ENCODE measurements around the gene PDS5B. TPM values are rescaled to one million over a fixed set of nuclear protein-coding genes. Genes with fewer than 3 reads are reported as not detected.

Gene PDS5B
- total and polyA plus RNA-seq, 4 donors, result 39.1 to 136 (median 56.8) TPM

DNA sequence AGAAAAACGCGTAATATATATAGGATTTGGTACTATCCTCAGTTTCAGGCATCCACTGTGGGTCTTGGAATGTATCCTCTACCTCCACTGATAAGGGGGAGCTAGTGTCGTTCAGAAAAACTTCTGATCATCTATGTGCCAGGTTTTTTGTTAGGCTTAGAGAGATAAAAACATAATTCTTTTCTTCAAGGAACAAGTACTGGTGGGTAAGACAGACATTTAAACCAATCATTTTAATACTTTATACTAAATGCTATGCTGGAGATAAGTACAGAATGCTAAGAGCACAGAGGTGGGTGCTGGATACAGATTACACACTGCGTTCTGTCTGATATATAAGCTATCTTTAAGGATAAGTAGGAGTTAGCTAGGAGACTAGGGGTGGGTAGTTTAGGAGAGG is 166.1 kb downstream of the PDS5B start:
- H3K36me3 ChIP-seq (ENCODE audit: control insufficient read depth, insufficient read depth, low read length), result peaks cover 2% of the 10 kb centered on the region
- no peaks in the 10 kb centered on the region for H3K27me3 ChIP-seq (ENCODE audit: control insufficient read depth, insufficient read depth, low read length)
- no peaks in the 10 kb centered on the region for H3K9me3 ChIP-seq (ENCODE audit: control insufficient read depth, insufficient read depth, low read length)
- no peak overlapping the region for H3K4me3 ChIP-seq (ENCODE audit: low read depth, low read length)
- 100% methylated on average over 1 of the region's 4 CpGs for WGBS (ENCODE audit: insufficient coverage)
- H3K27ac ChIP-seq (ENCODE audit: low read depth, low read length), result no peak overlapping the region
- H3K4me1 ChIP-seq (ENCODE audit: control insufficient read depth, insufficient read depth, low read length), result no peaks in the 10 kb centered on the region
- no peak for DNase-seq (ENCODE audit: low read depth in 4 of 6, low spot score in 6 of 6)

GRCh38 chr13:32752997-32753606 is 166.8 kb downstream of the PDS5B start:
- H3K27me3 ChIP-seq (ENCODE audit: control insufficient read depth, insufficient read depth, low read length), result no peaks in the 10 kb centered on the region
- H3K9me3 ChIP-seq (ENCODE audit: control insufficient read depth, insufficient read depth, low read length), result no peaks in the 10 kb centered on the region
- H3K27ac ChIP-seq (ENCODE audit: low read depth, low read length), result no peak overlapping the region
- H3K36me3 ChIP-seq (ENCODE audit: control insufficient read depth, insufficient read depth, low read length), result peaks cover 2% of the 10 kb centered on the region
- H3K4me3 ChIP-seq (ENCODE audit: low read depth, low read length), result no peak overlapping the region
- 88% methylated on average over 3 of the region's 3 CpGs for WGBS (ENCODE audit: insufficient coverage)
- no peak for DNase-seq (ENCODE audit: low read depth in 4 of 6, low spot score in 6 of 6)
- no peaks in the 10 kb centered on the region for H3K4me1 ChIP-seq (ENCODE audit: control insufficient read depth, insufficient read depth, low read length)

DNA sequence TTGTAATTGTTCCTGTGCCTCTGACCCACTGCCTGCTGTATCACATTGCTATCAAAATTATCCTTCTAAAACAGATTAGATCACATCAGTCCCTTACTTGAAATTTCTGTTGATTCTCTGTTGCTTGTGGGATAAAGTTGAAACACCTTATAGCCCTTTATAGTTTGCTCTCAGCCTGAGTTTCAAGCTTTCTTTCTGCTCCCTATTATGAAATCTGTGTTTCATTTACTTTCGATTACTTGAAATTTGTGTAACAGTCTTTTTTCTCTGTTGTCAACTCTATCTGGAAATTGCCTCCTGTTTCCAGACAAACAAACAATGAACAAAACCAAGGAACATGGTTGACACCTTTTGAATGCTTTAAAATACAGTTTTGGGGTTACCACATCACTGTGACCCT is 167.9 kb downstream of the PDS5B start:
- Histone ChIP-seq H3K36me3 (ENCODE audit: control insufficient read depth, insufficient read depth, low read length) (peaks cover 2% of the 10 kb centered on the region), H3K9me3 (ENCODE audit: control insufficient read depth, insufficient read depth, low read length) (no peaks in the 10 kb centered on the region), H3K27ac (ENCODE audit: low read depth, low read length) (no peak overlapping the region), H3K4me1 (ENCODE audit: control insufficient read depth, insufficient read depth, low read length) (no peaks in the 10 kb centered on the region), H3K4me3 (ENCODE audit: low read depth, low read length) (no peak overlapping the region), H3K27me3 (ENCODE audit: control insufficient read depth, insufficient read depth, low read length) (no peaks in the 10 kb centered on the region)
- WGBS (ENCODE audit: insufficient coverage), result no CpG with 5 or more reads among the region's 1 CpG
- DNase-seq (ENCODE audit: low read depth in 4 of 6, low spot score in 6 of 6), result no peak

GRCh38 chr13:32759152-32759551 is 172.9 kb downstream of the PDS5B start:
- 100% methylated on average over 1 of the region's 2 CpGs for WGBS (ENCODE audit: insufficient coverage)
- no peak for DNase-seq (ENCODE audit: low read depth in 4 of 6, low spot score in 6 of 6)
- H3K9me3 ChIP-seq (ENCODE audit: control insufficient read depth, insufficient read depth, low read length), result no peaks in the 10 kb centered on the region
- no peak overlapping the region for H3K4me3 ChIP-seq (ENCODE audit: low read depth, low read length)
- no peaks in the 10 kb centered on the region for H3K4me1 ChIP-seq (ENCODE audit: control insufficient read depth, insufficient read depth, low read length)
- H3K27me3 ChIP-seq (ENCODE audit: control insufficient read depth, insufficient read depth, low read length), result no peaks in the 10 kb centered on the region
- no peaks in the 10 kb centered on the region for H3K36me3 ChIP-seq (ENCODE audit: control insufficient read depth, insufficient read depth, low read length)
- H3K27ac ChIP-seq (ENCODE audit: low read depth, low read length), result no peak overlapping the region

DNA sequence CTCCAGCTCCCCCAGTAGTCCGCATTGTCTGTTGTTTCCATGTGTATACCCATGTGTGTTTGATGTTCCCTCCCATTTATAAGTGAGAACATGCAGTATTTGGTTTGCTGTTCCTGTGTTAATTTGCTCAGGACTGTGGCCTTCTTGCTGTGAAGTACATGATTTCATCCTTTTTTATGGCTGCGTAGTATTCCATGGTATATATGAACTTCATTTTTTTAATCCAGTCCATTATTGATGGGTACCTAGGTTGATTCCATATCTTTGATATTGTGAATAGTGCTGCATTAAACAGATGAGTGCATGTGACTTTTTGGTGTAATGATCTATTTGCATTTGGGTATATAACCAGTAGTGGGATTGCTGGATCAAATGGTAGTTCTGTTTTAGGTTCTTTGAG is 175.2 kb downstream of the PDS5B start:
- Histone ChIP-seq H3K27me3 (ENCODE audit: control insufficient read depth, insufficient read depth, low read length) (no peaks in the 10 kb centered on the region), H3K4me1 (ENCODE audit: control insufficient read depth, insufficient read depth, low read length) (no peaks in the 10 kb centered on the region), H3K27ac (ENCODE audit: low read depth, low read length) (no peak overlapping the region), H3K4me3 (ENCODE audit: low read depth, low read length) (no peak overlapping the region), H3K36me3 (ENCODE audit: control insufficient read depth, insufficient read depth, low read length) (peaks cover 4% of the 10 kb centered on the region), H3K9me3 (ENCODE audit: control insufficient read depth, insufficient read depth, low read length) (no peaks in the 10 kb centered on the region)
- no CpG with 5 or more reads among the region's 2 CpGs for WGBS (ENCODE audit: insufficient coverage)
- DNase-seq (ENCODE audit: low read depth in 4 of 6, low spot score in 6 of 6), result no peak

DNA sequence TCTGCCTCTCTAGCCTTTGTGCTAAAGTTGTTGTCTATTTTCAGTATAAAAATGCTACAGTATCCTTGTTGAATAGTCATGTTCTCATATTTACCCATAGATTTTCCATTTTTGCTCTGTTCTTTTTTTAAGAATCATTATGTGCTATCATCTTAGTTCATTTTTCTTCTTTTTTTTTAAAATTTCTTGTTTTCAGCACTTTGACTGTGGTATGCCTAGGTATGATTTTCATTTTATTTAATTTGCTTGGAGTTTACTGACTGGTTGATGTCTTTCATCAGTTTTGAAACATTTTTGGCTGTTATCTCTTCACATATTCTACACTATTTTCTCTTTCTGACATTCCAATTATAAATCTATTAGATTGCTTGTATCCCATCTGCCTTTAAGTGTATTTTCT is 192.9 kb downstream of the PDS5B start:
- Histone ChIP-seq H3K27me3 (ENCODE audit: control insufficient read depth, insufficient read depth, low read length) (no peaks in the 10 kb centered on the region), H3K4me1 (ENCODE audit: control insufficient read depth, insufficient read depth, low read length) (no peaks in the 10 kb centered on the region), H3K9me3 (ENCODE audit: control insufficient read depth, insufficient read depth, low read length) (no peaks in the 10 kb centered on the region), H3K27ac (ENCODE audit: low read depth, low read length) (no peak overlapping the region), H3K4me3 (ENCODE audit: low read depth, low read length) (no peak overlapping the region), H3K36me3 (ENCODE audit: control insufficient read depth, insufficient read depth, low read length) (no peaks in the 10 kb centered on the region)
- no peak for DNase-seq (ENCODE audit: low read depth in 4 of 6, low spot score in 6 of 6)

DNA sequence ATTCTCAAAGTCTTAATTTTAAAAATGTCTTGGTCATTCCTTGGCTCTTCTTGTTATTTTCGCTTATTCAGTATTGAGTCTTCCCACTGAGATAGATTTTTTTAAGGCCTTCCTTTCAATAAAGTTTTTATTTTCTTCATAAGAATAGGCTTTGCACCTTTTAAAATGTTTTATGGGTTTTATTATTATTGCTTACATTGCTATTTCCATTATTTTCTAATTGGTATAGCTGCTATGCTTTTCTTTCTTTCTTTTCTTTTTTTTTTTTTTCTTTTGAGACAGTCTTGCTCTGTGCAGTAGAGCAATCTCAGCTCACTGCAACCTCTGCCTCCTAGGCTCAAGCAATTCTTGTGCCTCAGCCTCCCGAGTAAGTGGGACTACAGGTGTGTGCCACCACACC is 195.7 kb downstream of the PDS5B start:
- Histone ChIP-seq H3K27me3 (ENCODE audit: control insufficient read depth, insufficient read depth, low read length) (no peaks in the 10 kb centered on the region), H3K9me3 (ENCODE audit: control insufficient read depth, insufficient read depth, low read length) (no peaks in the 10 kb centered on the region), H3K27ac (ENCODE audit: low read depth, low read length) (no peak overlapping the region), H3K4me3 (ENCODE audit: low read depth, low read length) (no peak overlapping the region), H3K36me3 (ENCODE audit: control insufficient read depth, insufficient read depth, low read length) (no peaks in the 10 kb centered on the region), H3K4me1 (ENCODE audit: control insufficient read depth, insufficient read depth, low read length) (no peaks in the 10 kb centered on the region)
- no peak for DNase-seq (ENCODE audit: low read depth in 4 of 6, low spot score in 6 of 6)
- no CpG with 5 or more reads among the region's 2 CpGs for WGBS (ENCODE audit: insufficient coverage)

- H3K4me3 ChIP-seq (ENCODE audit: low read depth, low read length), result no peak overlapping the region
These were observed 196.8 kb downstream of the PDS5B start for GRCh38 chr13:32783067-32783466.

GRCh38 chr13:32790731-32791130 is 204.5 kb downstream of the PDS5B start:
- Histone ChIP-seq H3K27me3 (ENCODE audit: control insufficient read depth, insufficient read depth, low read length) (no peaks in the 10 kb centered on the region), H3K9me3 (ENCODE audit: control insufficient read depth, insufficient read depth, low read length) (no peaks in the 10 kb centered on the region), H3K36me3 (ENCODE audit: control insufficient read depth, insufficient read depth, low read length) (no peaks in the 10 kb centered on the region), H3K27ac (ENCODE audit: low read depth, low read length) (no peak overlapping the region), H3K4me1 (ENCODE audit: control insufficient read depth, insufficient read depth, low read length) (no peaks in the 10 kb centered on the region), H3K4me3 (ENCODE audit: low read depth, low read length) (no peak overlapping the region)
- WGBS (ENCODE audit: insufficient coverage), result 94% methylated on average over 2 of the region's 3 CpGs
- no peak for DNase-seq (ENCODE audit: low read depth in 4 of 6, low spot score in 6 of 6)

More at GRCh38 chr13:32783067-32783466, 196.8 kb downstream of the PDS5B start:
- no peak for DNase-seq (ENCODE audit: low read depth in 4 of 6, low spot score in 6 of 6)
- Histone ChIP-seq H3K27me3 (ENCODE audit: control insufficient read depth, insufficient read depth, low read length) (no peaks in the 10 kb centered on the region), H3K27ac (ENCODE audit: low read depth, low read length) (no peak overlapping the region), H3K4me1 (ENCODE audit: control insufficient read depth, insufficient read depth, low read length) (no peaks in the 10 kb centered on the region), H3K9me3 (ENCODE audit: control insufficient read depth, insufficient read depth, low read length) (no peaks in the 10 kb centered on the region), H3K36me3 (ENCODE audit: control insufficient read depth, insufficient read depth, low read length) (no peaks in the 10 kb centered on the region)
- WGBS (ENCODE audit: insufficient coverage), result no CpG with 5 or more reads among the region's 3 CpGs

DNA sequence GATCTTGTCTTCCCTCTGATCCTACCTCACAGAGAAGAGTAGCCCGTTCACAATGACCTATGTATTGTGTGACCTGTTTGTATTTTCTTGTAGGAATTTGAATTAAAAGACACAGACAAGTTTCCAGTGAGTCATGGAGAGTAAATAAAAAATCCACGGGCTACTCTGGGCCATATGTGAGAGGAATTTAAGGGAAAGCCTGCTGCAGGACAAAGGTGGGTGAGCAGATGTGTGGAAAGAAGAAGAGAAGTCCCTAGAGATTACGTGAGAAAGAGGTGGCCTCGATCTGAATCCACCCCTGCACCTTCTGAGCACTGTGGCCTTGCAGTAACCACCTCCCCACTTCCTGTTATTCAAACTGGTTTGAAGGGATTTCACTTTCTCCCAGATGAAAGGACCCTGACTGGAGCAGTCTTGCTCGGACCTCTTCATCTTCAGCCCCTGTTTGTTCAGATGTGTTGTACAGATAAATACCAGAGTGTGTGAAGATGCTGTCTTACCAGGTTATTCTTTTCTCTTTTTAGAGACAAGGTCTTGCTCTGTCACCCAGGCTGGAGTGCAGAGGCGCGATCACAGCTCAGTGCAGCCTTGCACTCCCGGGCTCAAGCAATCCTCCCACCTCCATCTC is 205.4 kb downstream of the PDS5B start:
- WGBS (ENCODE audit: insufficient coverage), result 67% methylated on average over 3 of the region's 8 CpGs
- Histone ChIP-seq H3K27me3 (ENCODE audit: control insufficient read depth, insufficient read depth, low read length) (no peaks in the 10 kb centered on the region), H3K4me3 (ENCODE audit: low read depth, low read length) (no peak overlapping the region), H3K9me3 (ENCODE audit: control insufficient read depth, insufficient read depth, low read length) (no peaks in the 10 kb centered on the region), H3K27ac (ENCODE audit: low read depth, low read length) (no peak overlapping the region), H3K36me3 (ENCODE audit: control insufficient read depth, insufficient read depth, low read length) (no peaks in the 10 kb centered on the region), H3K4me1 (ENCODE audit: control insufficient read depth, insufficient read depth, low read length) (no peaks in the 10 kb centered on the region)
- DNase-seq (ENCODE audit: low read depth in 4 of 6, low spot score in 6 of 6), result no peak

All from spinal cord (tissue), 10 donors.